Measurements from ENCODE around the gene UBE2N. TPM values are rescaled to one million over a fixed set of nuclear protein-coding genes. Genes with fewer than 3 reads are reported as not detected.
A peak's percentile ranks its signal among the peaks of the same experiment; 100 is the strongest.
"Not testable (repeated sequence)": the region's sequence is repeated elsewhere in the genome, so short reads cannot be mapped to it uniquely, and the experiment has no call there.

Gene UBE2N
- total and polyA plus RNA-seq, 11 donors: 53.6 to 107 (median 88.1) TPM

GRCh38 chr12:93393425-93393824 lies 48.3 kb downstream of the UBE2N start:
- 49 to 62% (median 52%) methylated on average over 2 of the region's 2 CpGs for WGBS, 4 donors
- H3K4me3 ChIP-seq: no peak overlapping the region
- intact Hi-C loops (cut with DNase I): loop anchor here in 4 of 10 donors (10.0 kb wide), 3 partner anchors 299 to 609 kb away; no protein-coding TSS in a partner anchor
- no peaks in the 10 kb centered on the region for H3K9me3 ChIP-seq
- no peaks in the 10 kb centered on the region for H3K27me3 ChIP-seq
- TF ChIP-seq POLR2A (IDR thresholded peaks at IDR 0.05) (no peak), CTCF (IDR thresholded peaks at IDR 0.05) (no peak)
- DNase-seq (no peak), ATAC-seq (no peak)
- H3K27ac ChIP-seq: peak overlapping the region in 1 of 12 donors; percentile 19
- H3K4me1 ChIP-seq: peaks cover 0 to 48% (median 31%) of the 10 kb centered on the region in 12 donors
- peaks cover 0 to 43% (median 40%) of the 10 kb centered on the region in 9 donors for H3K36me3 ChIP-seq

GRCh38 chr12:93390549-93391297 lies 51.0 kb downstream of the UBE2N start:
- Histone ChIP-seq H3K36me3 (peaks cover 0 to 23% (median 14%) of the 10 kb centered on the region in 9 donors), H3K4me1 (peaks cover 0 to 59% (median 38%) of the 10 kb centered on the region in 12 donors), H3K27me3 (no peaks in the 10 kb centered on the region), H3K9me3 (no peaks in the 10 kb centered on the region), H3K27ac (peak overlapping the region in 10 of 12 donors; percentile 5 to 56 (median 33)), H3K4me3 (peak overlapping the region in 1 of 12 donors; percentile 8)
- DNase-seq (no peak), ATAC-seq (peak; percentile 19 to 64 (median 46))
- 49 to 69% (median 63%) methylated on average over 5 of the region's 5 CpGs for WGBS, 4 donors
- intact Hi-C loops (cut with DNase I): loop anchor here in 4 of 10 donors (10.0 kb wide), 3 partner anchors 296 to 606 kb away; no protein-coding TSS in a partner anchor
- TF ChIP-seq CTCF (IDR thresholded peaks at IDR 0.05): no peak
- no peak for TF ChIP-seq POLR2A (IDR thresholded peaks at IDR 0.05)

GRCh38 chr12:93390031-93390430 lies 51.7 kb downstream of the UBE2N start:
- DNase-seq (no peak), ATAC-seq (no peak)
- WGBS, 4 donors: 38 to 42% (median 40%) methylated on average over 5 of the region's 5 CpGs
- Histone ChIP-seq H3K9me3 (no peaks in the 10 kb centered on the region), H3K27me3 (no peaks in the 10 kb centered on the region), H3K4me1 (peaks cover 0 to 65% (median 41%) of the 10 kb centered on the region in 12 donors), H3K4me3 (no peak overlapping the region), H3K27ac (peak overlapping the region in 6 of 12 donors; percentile 19 to 56 (median 34)), H3K36me3 (peaks cover 0 to 21% (median 7%) of the 10 kb centered on the region in 9 donors)
- TF ChIP-seq CTCF (IDR thresholded peaks at IDR 0.05): no peak
- TF ChIP-seq POLR2A (IDR thresholded peaks at IDR 0.05): no peak
- intact Hi-C loops (cut with DNase I): loop anchor here in 4 of 10 donors (10.0 kb wide), 3 partner anchors 295 to 605 kb away; no protein-coding TSS in a partner anchor

GRCh38 chr12:93387780-93388179 lies 54.0 kb downstream of the UBE2N start:
- TF ChIP-seq CTCF (IDR thresholded peaks at IDR 0.05) (no peak), POLR2A (IDR thresholded peaks at IDR 0.05) (no peak)
- intact Hi-C loops (cut with DNase I): loop anchor here in 1 of 10 donors (5.0 to 10.0 kb wide), 2 partner anchors 215 to 363 kb away; no protein-coding TSS in a partner anchor
- H3K9me3 ChIP-seq: no peaks in the 10 kb centered on the region
- DNase-seq (no peak), ATAC-seq (peak in 3 of 4 donors; percentile 15 to 59 (median 46))
- no peak overlapping the region for H3K4me3 ChIP-seq
- H3K27ac ChIP-seq: peak overlapping the region in 4 of 12 donors; percentile 3 to 45 (median 25)
- peaks cover 0 to 80% (median 57%) of the 10 kb centered on the region in 12 donors for H3K4me1 ChIP-seq
- 56 to 67% (median 63%) methylated on average over 2 of the region's 2 CpGs for WGBS, 4 donors
- H3K36me3 ChIP-seq: peaks cover 0 to 19% (median 0%) of the 10 kb centered on the region in 9 donors
- no peaks in the 10 kb centered on the region for H3K27me3 ChIP-seq

- not testable (repeated sequence) for DNase-seq, ATAC-seq, H3K9me3 ChIP-seq, H3K27me3 ChIP-seq
- peak overlapping the region; percentile 5 to 97 (median 95) for H3K27ac ChIP-seq
- peaks cover 0 to 69% (median 35%) of the 10 kb centered on the region in 12 donors for H3K4me1 ChIP-seq
- intact Hi-C loops (cut with DNase I): loop anchor here in 1 of 10 donors (10.0 kb wide), 1 partner anchor 357 kb away; no protein-coding TSS in a partner anchor
- 54 to 67% (median 56%) methylated on average over 5 of the region's 5 CpGs for WGBS, 4 donors
- peak overlapping the region in 11 of 12 donors; percentile 29 to 97 (median 86) for H3K4me3 ChIP-seq
- peaks cover 0 to 11% (median 0%) of the 10 kb centered on the region in 9 donors for H3K36me3 ChIP-seq
Observed at GRCh38 chr12:93381976-93382437, 59.7 kb downstream of the UBE2N start.
